Large intestine (tissue), 3 donors: ENCODE data around the gene MYO1G. TPM values are rescaled to one million over a fixed set of nuclear protein-coding genes. Genes with fewer than 3 reads are reported as not detected.
"Not testable (repeated sequence)": the region's sequence is repeated elsewhere in the genome, so short reads cannot be mapped to it uniquely, and the experiment has no call there.

Experiments used
- DNase-seq, 2 donors: peaks; one replicate each; pipeline versions ENCODE4 v3.0.0 to v3.0.0-alpha.2; 2013
- H3K27ac ChIP-seq: one replicate; pipeline ENCODE4 v1.5.1; 2013; ENCODE audit warnings: low read length
- H3K27me3 ChIP-seq: 2 replicates; pipeline ENCODE4 v1.6.1; 2013; ENCODE audit warnings: low read length; ENCODE audit not compliant: control insufficient read depth, insufficient read depth
- H3K36me3 ChIP-seq: 2 replicates; pipeline ENCODE4 v1.6.1; 2013; ENCODE audit warnings: low read length; ENCODE audit not compliant: control insufficient read depth, insufficient read depth
- H3K4me1 ChIP-seq: one replicate; pipeline ENCODE4 v1.6.1; 2013; ENCODE audit warnings: low read length; ENCODE audit not compliant: control insufficient read depth, insufficient read depth
- H3K4me3 ChIP-seq: one replicate; pipeline ENCODE4 v1.5.1; 2013; ENCODE audit warnings: low read length
- H3K9me3 ChIP-seq: one replicate; pipeline ENCODE4 v1.6.1; 2013; ENCODE audit warnings: mild to moderate bottlenecking, low read depth, low read length, moderate library complexity; ENCODE audit not compliant: control insufficient read depth
- WGBS: methylation state at CpG from one replicate; pipeline ENCODE4 v1.1.5; 2013; ENCODE audit warnings: low lambda C conversion rate; ENCODE audit not compliant: insufficient coverage; 5-methylcytosine and 5-hydroxymethylcytosine counted together
- polyA plus RNA-seq: library from polyadenylated mRNA; unstranded; fragments of 120-200 nt; gene quantifications from one replicate; pipeline ENCODE4 v1.2.1, GENCODE V29; 2013

Gene MYO1G
- polyA plus RNA-seq, 1 donor = 2.2 TPM

DNA sequence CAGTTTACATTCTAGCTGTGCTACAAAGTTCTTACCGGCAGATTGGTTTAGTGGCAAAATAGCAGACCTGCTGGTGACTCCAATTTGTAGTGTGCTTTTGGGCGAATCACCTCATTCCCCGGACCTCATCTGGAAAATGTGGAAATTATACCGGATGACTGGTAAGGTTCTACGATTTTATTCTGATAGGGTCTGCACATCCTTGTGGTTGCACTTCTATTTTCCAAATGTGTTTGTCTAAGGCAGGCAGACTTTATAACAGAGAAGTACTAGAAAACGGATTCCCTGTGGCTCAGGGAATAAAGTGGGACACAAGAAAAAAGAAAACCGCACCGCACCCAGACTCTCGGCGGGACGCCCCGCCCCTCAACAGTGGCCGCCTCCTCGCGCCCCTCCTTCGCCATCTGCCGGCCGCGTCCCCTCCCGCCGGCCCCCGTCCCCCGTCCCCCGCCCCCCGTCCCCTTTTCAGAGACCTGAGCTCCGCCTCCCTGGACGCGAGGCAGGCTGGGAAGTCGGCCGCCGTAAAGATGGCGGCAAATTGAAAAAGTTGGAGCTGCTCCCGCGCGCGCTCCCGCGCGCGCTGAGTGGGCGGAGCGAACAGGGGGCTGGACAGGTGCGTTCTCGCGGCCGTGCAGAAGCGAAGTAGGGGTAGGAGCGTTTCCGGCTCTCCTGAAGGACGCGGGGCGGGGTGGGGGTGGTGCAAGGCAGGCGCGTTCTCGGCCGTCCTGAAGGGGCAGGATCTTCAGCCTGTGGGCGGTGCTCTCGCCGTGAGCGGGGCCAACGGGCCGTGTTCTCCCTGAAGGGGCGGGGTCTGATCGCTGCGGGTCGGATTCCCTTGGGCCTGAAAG is 20.7 kb upstream of the MYO1G start:
- Histone ChIP-seq H3K4me1 (peaks cover 10% of the 10 kb centered on the region), H3K4me3 (peak overlapping the region; percentile 58), H3K36me3 (no peaks in the 10 kb centered on the region), H3K27me3 (no peaks in the 10 kb centered on the region), H3K9me3 (no peaks in the 10 kb centered on the region), H3K27ac (peak overlapping the region; percentile 83)
- no CpG with 5 or more reads among the region's 66 CpGs for WGBS
- DNase-seq = peak; percentile 99 to 100

DNA sequence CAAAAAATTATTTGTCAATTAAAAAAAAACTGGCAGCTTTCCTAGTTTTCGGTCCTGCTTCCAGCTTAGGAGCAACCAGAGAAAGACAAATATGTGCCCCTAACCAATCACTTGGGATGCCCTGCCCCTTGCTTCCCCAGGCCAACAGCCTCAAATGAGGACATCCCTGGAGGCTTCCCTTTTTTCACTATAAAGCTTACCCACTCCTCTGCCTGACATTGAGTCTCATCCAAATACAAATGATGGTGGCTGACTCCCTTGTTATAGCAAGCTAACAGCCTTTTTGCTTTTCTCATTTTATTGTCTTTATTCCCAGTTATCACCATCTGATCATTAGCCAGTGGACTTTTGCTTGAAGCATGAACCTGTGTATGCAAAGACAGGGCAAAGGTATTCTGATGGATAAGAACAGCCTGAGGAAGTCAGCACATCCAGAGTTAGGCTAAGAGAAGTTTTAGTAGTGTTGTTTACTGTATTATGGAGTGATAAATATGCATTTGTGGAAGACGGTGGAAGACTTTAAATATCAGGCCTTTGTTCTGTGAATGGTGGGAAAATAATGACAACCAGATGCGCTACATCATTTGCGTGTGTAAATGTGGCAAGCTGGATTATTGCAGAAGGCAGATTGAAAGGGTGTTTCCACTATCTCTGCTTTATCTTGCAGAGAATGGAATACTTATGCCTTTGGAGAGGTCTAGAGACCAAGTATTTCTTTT is 19.5 kb upstream of the MYO1G start:
- peak in 1 of 2 donors; percentile 58 for DNase-seq
- H3K36me3 ChIP-seq = no peaks in the 10 kb centered on the region
- no peaks in the 10 kb centered on the region for H3K27me3 ChIP-seq
- peak overlapping the region; percentile 42 for H3K27ac ChIP-seq
- no peaks in the 10 kb centered on the region for H3K9me3 ChIP-seq
- WGBS = 83% methylated on average over 1 of the region's 4 CpGs
- peaks cover 10% of the 10 kb centered on the region for H3K4me1 ChIP-seq
- H3K4me3 ChIP-seq = no peak overlapping the region

DNA sequence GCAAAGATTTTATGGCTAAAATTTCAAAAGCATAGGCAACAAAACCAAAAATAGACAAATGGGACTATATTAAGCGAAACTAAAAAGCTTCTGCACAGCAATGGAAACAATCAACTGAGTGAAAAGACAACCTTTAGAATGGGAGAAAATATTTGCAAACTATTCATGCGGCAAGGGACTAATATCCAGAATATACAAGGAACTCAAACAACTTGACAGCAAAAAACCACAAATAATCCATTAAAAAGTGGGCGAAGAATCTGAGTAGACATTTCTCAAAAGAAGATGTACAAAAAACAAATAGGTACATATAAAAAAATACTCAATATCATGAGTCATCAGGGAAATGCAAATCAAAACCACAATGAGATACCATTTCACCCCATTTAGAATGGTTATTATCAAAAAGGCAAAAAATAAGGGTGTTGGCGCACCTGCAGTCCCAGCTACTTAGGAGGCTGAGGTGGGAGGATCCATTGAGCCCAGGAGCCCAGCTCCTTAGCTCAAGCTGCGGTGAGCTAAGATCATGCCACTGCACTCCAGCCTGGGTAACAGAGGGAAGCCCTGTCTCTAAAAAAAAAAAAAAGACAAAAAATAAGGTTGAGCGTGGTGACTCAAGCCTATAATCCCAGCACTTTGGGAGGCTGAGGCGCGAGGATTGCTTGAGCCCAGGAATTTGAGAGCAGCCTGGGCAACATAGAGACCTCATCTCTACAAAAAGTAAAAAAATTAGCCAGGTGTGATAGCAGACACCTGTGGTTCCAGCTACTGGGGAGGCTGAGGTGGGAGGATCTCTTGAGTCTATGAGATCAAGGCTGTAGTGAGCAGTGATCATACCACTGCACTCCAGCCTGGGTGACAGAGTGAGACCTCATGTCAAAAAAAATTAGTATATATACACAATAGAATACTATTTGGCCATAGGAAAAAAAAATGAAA is 17.0 kb upstream of the MYO1G start:
- H3K4me3 ChIP-seq = no peak overlapping the region
- no peaks in the 10 kb centered on the region for H3K36me3 ChIP-seq
- peaks cover 10% of the 10 kb centered on the region for H3K4me1 ChIP-seq
- H3K9me3 ChIP-seq = no peaks in the 10 kb centered on the region
- WGBS = 84% methylated on average over 2 of the region's 8 CpGs
- H3K27me3 ChIP-seq = no peaks in the 10 kb centered on the region
- no peak overlapping the region for H3K27ac ChIP-seq
- no peak for DNase-seq

DNA sequence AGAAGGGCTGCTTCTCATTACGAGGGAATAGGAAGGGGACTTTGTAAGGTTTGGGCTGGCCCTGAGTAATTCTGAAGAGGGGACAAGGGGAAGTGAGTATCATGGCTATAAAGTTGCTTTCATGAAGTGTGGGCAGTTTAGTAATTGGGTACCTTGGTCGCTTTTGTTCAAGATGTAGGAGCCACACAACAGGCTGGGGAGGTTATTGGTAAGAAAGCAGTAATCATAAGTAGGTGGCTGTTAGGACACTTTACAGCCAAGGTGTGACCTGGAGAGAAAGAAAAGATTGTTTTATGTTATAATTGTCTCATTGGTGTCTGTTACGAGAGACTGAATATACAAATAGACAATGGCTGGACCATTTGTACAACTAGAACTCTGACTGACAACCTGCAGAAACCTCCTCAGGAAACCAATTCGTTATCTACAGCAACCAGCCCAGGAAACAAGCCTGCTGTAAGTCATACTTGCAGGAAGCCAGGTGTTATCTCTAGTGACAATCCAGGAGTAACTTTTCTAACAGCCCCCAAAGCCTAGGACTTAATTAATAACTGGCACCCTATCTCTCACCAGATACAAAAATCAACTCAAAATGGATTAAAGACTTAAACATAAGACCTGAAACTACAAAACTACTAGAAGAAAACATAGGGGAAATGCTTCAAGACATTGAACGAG is 16.2 kb upstream of the MYO1G start:
- Histone ChIP-seq H3K9me3 (no peaks in the 10 kb centered on the region), H3K36me3 (no peaks in the 10 kb centered on the region), H3K4me1 (peaks cover 10% of the 10 kb centered on the region), H3K27me3 (no peaks in the 10 kb centered on the region), H3K4me3 (no peak overlapping the region), H3K27ac (no peak overlapping the region)
- no peak for DNase-seq
- 82% methylated on average over 3 of the region's 5 CpGs for WGBS

DNA sequence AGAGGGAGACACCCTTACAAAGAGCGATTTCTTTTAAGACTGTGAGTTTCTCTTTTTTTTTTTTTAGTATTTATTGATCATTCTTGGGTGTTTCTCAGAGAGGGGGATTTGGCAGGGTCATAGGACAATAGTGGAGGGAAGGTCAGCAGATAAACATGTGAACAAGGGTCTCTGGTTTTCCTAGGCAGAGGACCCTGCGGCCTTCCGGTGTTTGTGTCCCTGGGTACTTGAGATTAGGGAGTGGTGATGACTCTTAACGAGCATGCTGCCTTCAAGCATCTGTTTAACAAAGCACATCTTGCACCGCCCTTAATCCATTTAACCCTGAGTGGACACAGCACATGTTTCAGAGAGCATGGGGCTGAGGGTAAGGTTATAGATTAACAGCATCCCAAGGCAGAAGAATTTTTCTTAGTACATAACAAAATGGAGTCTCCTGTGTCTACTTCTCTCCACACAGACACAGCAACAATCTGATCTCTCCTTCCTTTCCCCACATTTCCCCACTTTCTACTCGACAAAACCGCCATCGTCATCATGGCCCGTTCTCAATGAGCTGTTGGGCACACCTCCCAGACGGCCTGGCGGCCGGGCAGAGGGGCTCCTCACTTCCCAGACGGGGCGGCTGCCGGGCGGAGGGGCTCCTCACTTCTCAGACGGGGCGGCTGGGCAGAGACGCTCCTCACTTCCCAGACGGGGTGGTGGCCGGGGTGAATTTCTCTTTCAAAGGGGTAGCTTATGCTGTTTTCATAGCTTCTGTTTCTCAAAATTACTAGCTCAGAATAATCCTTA is 13.4 kb upstream of the MYO1G start:
- not testable (repeated sequence) for H3K27ac ChIP-seq, H3K4me1 ChIP-seq, DNase-seq, H3K27me3 ChIP-seq, H3K4me3 ChIP-seq, H3K9me3 ChIP-seq, H3K36me3 ChIP-seq
- 83% methylated on average over 1 of the region's 21 CpGs for WGBS

DNA sequence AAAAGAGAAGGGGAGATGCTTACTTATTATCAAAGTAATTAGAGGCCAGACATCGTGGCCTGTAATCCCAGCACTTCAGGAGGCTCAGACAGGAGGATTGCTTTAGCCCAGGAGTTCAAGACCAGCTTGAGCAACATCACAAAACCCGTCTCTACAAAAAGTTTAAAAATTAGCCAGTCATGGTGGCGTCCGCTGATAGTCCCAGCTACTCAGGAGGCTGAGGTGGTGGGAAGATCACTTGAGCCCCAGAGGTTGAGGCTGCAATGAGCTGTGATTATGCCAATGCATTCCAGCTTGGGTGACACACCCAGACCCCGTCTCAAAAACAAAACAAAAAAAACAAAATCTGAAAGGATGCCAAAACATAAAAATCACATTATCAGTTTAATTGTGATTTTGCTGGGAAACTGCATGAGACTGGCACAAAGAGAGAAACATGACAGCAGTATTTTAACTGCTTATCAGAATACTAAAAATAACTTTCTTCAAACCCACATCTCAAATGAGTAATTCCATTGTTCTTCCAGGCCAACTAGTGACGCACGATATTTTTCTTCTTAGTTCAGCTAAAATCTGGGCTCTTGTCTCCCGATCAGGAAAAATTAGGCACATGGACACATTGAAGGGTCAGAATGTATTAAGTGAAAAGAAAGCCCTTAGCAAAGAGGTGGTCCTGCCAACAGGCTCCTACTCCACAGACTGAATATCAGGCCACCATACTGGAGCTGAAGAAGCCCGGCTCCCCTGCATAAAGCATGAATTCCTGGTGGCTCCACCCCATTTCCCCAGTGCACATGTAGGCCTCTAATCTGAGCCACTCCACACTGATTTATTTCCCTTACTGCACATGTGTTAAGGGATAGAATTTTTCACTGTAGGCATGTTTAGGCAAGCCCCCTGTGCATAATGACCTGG is 11.6 kb upstream of the MYO1G start:
- Histone ChIP-seq H3K4me3 (no peak overlapping the region), H3K36me3 (peaks cover under 1% of the 10 kb centered on the region), H3K9me3 (no peaks in the 10 kb centered on the region), H3K4me1 (peaks cover 4% of the 10 kb centered on the region), H3K27me3 (no peaks in the 10 kb centered on the region), H3K27ac (no peak overlapping the region)
- 100% methylated on average over 1 of the region's 9 CpGs for WGBS
- no peak for DNase-seq

DNA sequence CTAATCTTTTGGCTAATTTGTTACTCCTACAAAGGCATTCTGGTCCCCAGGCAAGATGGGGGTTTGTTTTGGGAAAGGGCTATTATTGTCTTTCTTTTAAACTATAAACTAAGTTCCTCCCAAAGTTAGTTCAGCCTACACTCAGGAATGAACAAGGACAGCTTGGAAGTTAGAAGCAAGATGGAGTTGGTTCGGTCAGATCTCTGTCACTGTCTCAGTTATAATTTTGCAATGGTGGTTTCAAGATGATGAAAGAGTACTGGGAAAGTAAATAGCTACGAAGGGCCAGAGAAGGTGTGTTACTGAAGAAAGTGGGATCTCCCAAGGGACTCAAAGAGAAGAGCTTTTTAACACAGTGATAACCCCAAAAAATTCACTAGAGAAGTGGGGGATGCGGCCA is 10.3 kb upstream of the MYO1G start:
- WGBS = no CpG with 5 or more reads among the region's 3 CpGs
- no peaks in the 10 kb centered on the region for H3K9me3 ChIP-seq
- H3K4me1 ChIP-seq = peaks cover 4% of the 10 kb centered on the region
- no peak overlapping the region for H3K4me3 ChIP-seq
- H3K36me3 ChIP-seq = peaks cover 13% of the 10 kb centered on the region
- DNase-seq = no peak
- H3K27ac ChIP-seq = no peak overlapping the region
- no peaks in the 10 kb centered on the region for H3K27me3 ChIP-seq

DNA sequence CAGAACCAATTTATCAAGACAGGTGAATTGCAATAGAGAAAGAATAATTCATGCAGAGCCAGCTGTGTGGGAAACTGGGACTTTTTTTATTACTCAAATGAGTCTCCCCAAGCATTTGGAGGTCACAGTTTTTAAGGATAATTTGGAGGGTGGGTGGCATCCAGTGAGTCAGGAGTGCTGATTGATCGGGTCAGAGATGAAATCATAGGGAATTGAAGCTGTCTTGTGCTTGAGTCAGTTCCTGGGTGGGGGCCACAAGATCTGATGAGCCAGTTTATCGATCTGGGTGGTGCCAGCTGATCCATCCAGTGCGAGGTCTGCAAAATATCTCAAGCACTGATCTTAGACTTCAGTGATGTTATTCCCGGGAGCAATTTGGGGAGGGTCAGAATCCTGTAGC is 9.9 kb upstream of the MYO1G start:
- Histone ChIP-seq H3K9me3 (no peaks in the 10 kb centered on the region), H3K27me3 (no peaks in the 10 kb centered on the region), H3K4me1 (peaks cover 4% of the 10 kb centered on the region), H3K27ac (no peak overlapping the region), H3K4me3 (no peak overlapping the region), H3K36me3 (peaks cover 18% of the 10 kb centered on the region)
- no CpG with 5 or more reads among the region's 4 CpGs for WGBS
- no peak for DNase-seq

DNA sequence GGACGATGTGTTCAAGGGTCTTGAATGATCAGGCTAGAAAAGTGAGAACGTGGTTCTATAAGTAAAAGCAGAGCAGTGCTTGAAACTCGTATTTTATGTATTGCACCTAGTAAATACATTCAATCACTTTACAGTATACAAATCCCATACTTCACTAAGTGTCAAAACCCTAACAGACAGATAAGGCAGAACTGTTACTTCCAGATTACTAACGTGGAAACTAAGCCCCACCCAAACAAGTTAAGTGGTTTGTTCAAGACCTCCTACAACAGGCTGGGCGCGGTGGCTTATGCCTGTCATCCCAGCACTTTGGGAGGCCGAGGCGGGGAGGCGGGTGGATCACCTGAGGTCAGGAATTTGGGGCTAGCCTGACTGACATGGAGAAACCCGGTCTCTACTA is 9.2 kb upstream of the MYO1G start:
- H3K36me3 ChIP-seq = peaks cover 25% of the 10 kb centered on the region
- 100% methylated on average over 1 of the region's 10 CpGs for WGBS
- DNase-seq = no peak
- no peaks in the 10 kb centered on the region for H3K9me3 ChIP-seq
- H3K4me3 ChIP-seq = no peak overlapping the region
- H3K4me1 ChIP-seq = peaks cover 4% of the 10 kb centered on the region
- peak overlapping the region; percentile 99 for H3K27ac ChIP-seq
- H3K27me3 ChIP-seq = no peaks in the 10 kb centered on the region
